Neural progenitor cell (in vitro differentiated cells): ENCODE measurements around the gene SHLD1. TPM values are rescaled to one million over a fixed set of nuclear protein-coding genes. Genes with fewer than 3 reads are reported as not detected.
A peak's percentile ranks its signal among the peaks of the same experiment; 100 is the strongest.

ENCODE experiments used
- DNase-seq: peaks from one replicate; pipeline ENCODE4 v3.0.0-alpha.2; 2016; ENCODE audit warnings: low spot score
- H2AFZ ChIP-seq: fragments of 200-600 bp; sonication (generic); replicated peaks from 2 replicates; pipeline ENCODE4 v1.6.1; 2016; ENCODE audit warnings: antibody characterized with exemption
- H3F3A ChIP-seq: fragments of 200-600 bp; sonication (generic); 2 replicates; pipeline ENCODE4 v1.6.1; 2016; ENCODE audit warnings: antibody characterized with exemption, low read depth
- H3K27ac ChIP-seq: fragments of 200-600 bp; sonication (generic); 2 replicates; pipeline ENCODE4 v1.5.1; 2016; ENCODE audit warnings: mild to moderate bottlenecking
- H3K27me3 ChIP-seq: fragments of 200-600 bp; sonication (generic); 2 replicates; pipeline ENCODE4 v1.6.1; 2016; ENCODE audit warnings: mild to moderate bottlenecking, moderate library complexity
- H3K36me3 ChIP-seq: fragments of 200-600 bp; sonication (generic); 2 replicates; pipeline ENCODE4 v1.5.1; 2016
- H3K4me1 ChIP-seq: fragments of 200-600 bp; sonication (generic); 2 replicates; pipeline ENCODE4 v1.6.1; 2016; ENCODE audit warnings: mixed run types
- H3K4me2 ChIP-seq: fragments of 200-600 bp; sonication (generic); 2 replicates; pipeline ENCODE4 v1.6.1; 2016
- H3K4me3 ChIP-seq: fragments of 200-600 bp; sonication (generic); 2 replicates; pipeline ENCODE4 v1.5.1; 2016
- H3K79me2 ChIP-seq: fragments of 200-600 bp; sonication (generic); 2 replicates; pipeline ENCODE4 v1.6.1; 2016; ENCODE audit warnings: low read depth
- H3K9ac ChIP-seq: fragments of 200-600 bp; sonication (generic); 2 replicates; pipeline ENCODE4 v1.6.1; 2016
- H3K9me3 ChIP-seq: fragments of 200-600 bp; sonication (generic); 2 replicates; pipeline ENCODE4 v1.5.1; 2016; ENCODE audit warnings: low read depth
- H4K20me1 ChIP-seq: fragments of 200-600 bp; sonication (generic); 2 replicates; pipeline ENCODE4 v1.6.1; 2016; ENCODE audit warnings: low read depth
- H3K27ac Mint-ChIP-seq: 3 replicates; pipeline ENCODE4 v1.8.0; 2021; ENCODE audit warnings: mixed read lengths
- H3K27me3 Mint-ChIP-seq: 2 replicates; pipeline ENCODE4 v1.8.0; 2022; ENCODE audit warnings: low read depth, mild to moderate bottlenecking, inconsistent platforms, moderate library complexity, mixed read lengths; ENCODE audit not compliant: insufficient read depth
- H3K36me3 Mint-ChIP-seq: 3 replicates; pipeline ENCODE4 v1.8.0; 2021; ENCODE audit warnings: mixed read lengths
- H3K4me1 Mint-ChIP-seq: 3 replicates; pipeline ENCODE4 v1.8.0; 2021; ENCODE audit warnings: mixed read lengths
- H3K4me3 Mint-ChIP-seq: 3 replicates; pipeline ENCODE4 v1.8.0; 2021; ENCODE audit warnings: mild to moderate bottlenecking, moderate library complexity, mixed read lengths
- H3K9me3 Mint-ChIP-seq: 3 replicates; pipeline ENCODE4 v1.8.0; 2020; ENCODE audit warnings: mixed read lengths
- EZH2 ChIP-seq: fragments of 200-600 bp; sonication (generic); IDR thresholded peaks from 2 replicates; pipeline ENCODE4 v1.6.1; 2017; ENCODE audit warnings: antibody characterized with exemption, mild to moderate bottlenecking, moderate library complexity
- EZH2phosphoT487 ChIP-seq: fragments of 200-600 bp; sonication (generic); IDR thresholded peaks from 2 replicates; pipeline ENCODE4 v1.6.1; 2017; ENCODE audit warnings: antibody characterized with exemption
- total RNA-seq: library from RNA; depleted of rRNA; stranded (reverse); fragments of >200 nt; gene quantifications from 2 replicates; pipeline ENCODE4 v1.2.3, GENCODE V29; 2015; ENCODE audit warnings: low replicate concordance
- TF ChIP-seq, protein P1 (sequence below): fragments of 200-600 bp; sonication (generic); IDR thresholded peaks from 2 replicates; pipeline ENCODE4 v1.5.1; 2017; ENCODE audit warnings: antibody characterized with exemption, mild to moderate bottlenecking

SHLD1 gene
- total RNA-seq, 1 donor from 2014 or later = 9.0 TPM

DNA sequence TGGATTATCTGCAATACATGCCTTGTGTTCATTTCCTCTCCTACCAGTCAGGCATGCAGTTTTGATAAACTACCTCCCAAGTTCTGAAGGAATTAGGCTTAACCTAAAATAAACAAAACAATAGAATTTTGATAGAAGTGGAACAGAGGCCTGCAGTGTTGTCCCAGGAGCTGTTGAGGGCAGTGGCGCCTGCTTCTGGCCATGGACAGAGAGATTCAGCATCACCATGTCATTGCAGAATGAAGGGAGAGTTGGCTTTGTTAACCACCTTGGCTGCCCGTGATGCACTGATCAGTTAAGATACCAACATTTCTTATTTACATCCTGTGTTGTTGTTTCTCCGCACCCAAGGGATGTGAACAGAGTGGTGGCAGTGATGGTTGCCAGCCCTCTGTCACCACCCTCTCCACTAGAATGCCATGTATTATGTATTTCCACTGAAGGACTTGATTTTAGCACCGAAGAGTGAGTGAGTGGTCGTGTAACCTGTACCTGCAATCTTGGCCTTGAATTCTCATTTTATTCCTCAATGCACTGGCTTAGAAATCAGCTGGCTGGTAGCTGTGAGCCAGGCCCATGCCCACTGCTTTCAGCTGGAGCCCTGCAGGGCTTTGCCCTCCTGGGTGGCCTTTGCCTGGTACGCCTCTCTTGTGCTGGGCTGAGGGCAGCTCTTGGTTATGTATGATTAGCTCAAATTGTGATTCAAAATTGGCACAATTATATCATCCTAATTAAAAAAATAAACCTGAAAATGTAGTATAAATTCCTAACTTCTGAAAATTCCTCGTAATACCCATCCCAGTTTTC is 56.5 kb downstream of the SHLD1 start:
- Histone ChIP-seq H3K36me3 (no peaks in the 10 kb centered on the region), H4K20me1 (no peaks in the 10 kb centered on the region), H3K9me3 (no peaks in the 10 kb centered on the region), H3K27me3 (no peaks in the 10 kb centered on the region), H3K27ac (no peak overlapping the region), H3K4me1 (peaks cover 9% of the 10 kb centered on the region), H2AFZ (no peak overlapping the region), H3K79me2 (no peaks in the 10 kb centered on the region), H3K4me3 (no peak overlapping the region), H3F3A (peaks cover 3% of the 10 kb centered on the region), H3K9ac (no peak overlapping the region), H3K4me2 (no peak overlapping the region)
- peak; percentile 21 for DNase-seq
- no peaks in the 10 kb centered on the region for H3K9me3 Mint-ChIP-seq
- TF ChIP-seq, protein P1, sequence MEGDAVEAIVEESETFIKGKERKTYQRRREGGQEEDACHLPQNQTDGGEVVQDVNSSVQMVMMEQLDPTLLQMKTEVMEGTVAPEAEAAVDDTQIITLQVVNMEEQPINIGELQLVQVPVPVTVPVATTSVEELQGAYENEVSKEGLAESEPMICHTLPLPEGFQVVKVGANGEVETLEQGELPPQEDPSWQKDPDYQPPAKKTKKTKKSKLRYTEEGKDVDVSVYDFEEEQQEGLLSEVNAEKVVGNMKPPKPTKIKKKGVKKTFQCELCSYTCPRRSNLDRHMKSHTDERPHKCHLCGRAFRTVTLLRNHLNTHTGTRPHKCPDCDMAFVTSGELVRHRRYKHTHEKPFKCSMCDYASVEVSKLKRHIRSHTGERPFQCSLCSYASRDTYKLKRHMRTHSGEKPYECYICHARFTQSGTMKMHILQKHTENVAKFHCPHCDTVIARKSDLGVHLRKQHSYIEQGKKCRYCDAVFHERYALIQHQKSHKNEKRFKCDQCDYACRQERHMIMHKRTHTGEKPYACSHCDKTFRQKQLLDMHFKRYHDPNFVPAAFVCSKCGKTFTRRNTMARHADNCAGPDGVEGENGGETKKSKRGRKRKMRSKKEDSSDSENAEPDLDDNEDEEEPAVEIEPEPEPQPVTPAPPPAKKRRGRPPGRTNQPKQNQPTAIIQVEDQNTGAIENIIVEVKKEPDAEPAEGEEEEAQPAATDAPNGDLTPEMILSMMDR = peak; percentile 39
- TF ChIP-seq EZH2 = no peak
- H3K36me3 Mint-ChIP-seq = no peaks in the 10 kb centered on the region
- no peak overlapping the region for H3K4me3 Mint-ChIP-seq
- peaks cover 2% of the 10 kb centered on the region for H3K27me3 Mint-ChIP-seq
- H3K27ac Mint-ChIP-seq = no peak overlapping the region
- peaks cover 8% of the 10 kb centered on the region for H3K4me1 Mint-ChIP-seq

- DNase-seq = no peak
- no peak overlapping the region for H3K27ac Mint-ChIP-seq
- no peak overlapping the region for H2AFZ ChIP-seq
- no peaks in the 10 kb centered on the region for H3K9me3 Mint-ChIP-seq
- peaks cover 2% of the 10 kb centered on the region for H3K27me3 Mint-ChIP-seq
- no peaks in the 10 kb centered on the region for H3K9me3 ChIP-seq
- H3K9ac ChIP-seq = no peak overlapping the region
- no peaks in the 10 kb centered on the region for H4K20me1 ChIP-seq
- no peak overlapping the region for H3K4me3 ChIP-seq
- H3K36me3 ChIP-seq = no peaks in the 10 kb centered on the region
- H3K27ac ChIP-seq = no peak overlapping the region
- no peaks in the 10 kb centered on the region for H3K79me2 ChIP-seq
- no peak overlapping the region for H3K4me3 Mint-ChIP-seq
- TF ChIP-seq, protein P1 = no peak
- TF ChIP-seq EZH2phosphoT487 (no peak), EZH2 (no peak)
- peaks cover 3% of the 10 kb centered on the region for H3F3A ChIP-seq
- H3K36me3 Mint-ChIP-seq = no peaks in the 10 kb centered on the region
- H3K4me1 Mint-ChIP-seq = peaks cover 8% of the 10 kb centered on the region
- H3K4me2 ChIP-seq = no peak overlapping the region
- H3K4me1 ChIP-seq = peaks cover 9% of the 10 kb centered on the region
- H3K27me3 ChIP-seq = no peaks in the 10 kb centered on the region
Measured at GRCh38 chr20:5807431-5807830, 57.2 kb downstream of the SHLD1 start.

- no peaks in the 10 kb centered on the region for H4K20me1 ChIP-seq
- no peaks in the 10 kb centered on the region for H3K9me3 Mint-ChIP-seq
- no peaks in the 10 kb centered on the region for H3K79me2 ChIP-seq
- peaks cover 8% of the 10 kb centered on the region for H3K4me1 Mint-ChIP-seq
- no peaks in the 10 kb centered on the region for H3K27me3 ChIP-seq
- H3K36me3 ChIP-seq = no peaks in the 10 kb centered on the region
- H3F3A ChIP-seq = peaks cover 3% of the 10 kb centered on the region
- H3K36me3 Mint-ChIP-seq = no peaks in the 10 kb centered on the region
- H3K27ac ChIP-seq = no peak overlapping the region
- no peak overlapping the region for H2AFZ ChIP-seq
- no peak for DNase-seq
- no peak overlapping the region for H3K4me3 Mint-ChIP-seq
- H3K27me3 Mint-ChIP-seq = peaks cover 2% of the 10 kb centered on the region
- H3K4me3 ChIP-seq = no peak overlapping the region
- H3K9me3 ChIP-seq = no peaks in the 10 kb centered on the region
- no peak overlapping the region for H3K9ac ChIP-seq
- H3K4me1 ChIP-seq = peaks cover 9% of the 10 kb centered on the region
- H3K27ac Mint-ChIP-seq = no peak overlapping the region
- no peak overlapping the region for H3K4me2 ChIP-seq
- TF ChIP-seq, protein P1 = no peak
Measured at GRCh38 chr20:5808901-5809300, 58.7 kb downstream of the SHLD1 start.
